ENCODE results near the gene TMEM161A.
"Not testable (repeated sequence)": the region's sequence is repeated elsewhere in the genome, so short reads cannot be mapped to it uniquely, and the experiment has no call there.

The TMEM161A gene

DNA sequence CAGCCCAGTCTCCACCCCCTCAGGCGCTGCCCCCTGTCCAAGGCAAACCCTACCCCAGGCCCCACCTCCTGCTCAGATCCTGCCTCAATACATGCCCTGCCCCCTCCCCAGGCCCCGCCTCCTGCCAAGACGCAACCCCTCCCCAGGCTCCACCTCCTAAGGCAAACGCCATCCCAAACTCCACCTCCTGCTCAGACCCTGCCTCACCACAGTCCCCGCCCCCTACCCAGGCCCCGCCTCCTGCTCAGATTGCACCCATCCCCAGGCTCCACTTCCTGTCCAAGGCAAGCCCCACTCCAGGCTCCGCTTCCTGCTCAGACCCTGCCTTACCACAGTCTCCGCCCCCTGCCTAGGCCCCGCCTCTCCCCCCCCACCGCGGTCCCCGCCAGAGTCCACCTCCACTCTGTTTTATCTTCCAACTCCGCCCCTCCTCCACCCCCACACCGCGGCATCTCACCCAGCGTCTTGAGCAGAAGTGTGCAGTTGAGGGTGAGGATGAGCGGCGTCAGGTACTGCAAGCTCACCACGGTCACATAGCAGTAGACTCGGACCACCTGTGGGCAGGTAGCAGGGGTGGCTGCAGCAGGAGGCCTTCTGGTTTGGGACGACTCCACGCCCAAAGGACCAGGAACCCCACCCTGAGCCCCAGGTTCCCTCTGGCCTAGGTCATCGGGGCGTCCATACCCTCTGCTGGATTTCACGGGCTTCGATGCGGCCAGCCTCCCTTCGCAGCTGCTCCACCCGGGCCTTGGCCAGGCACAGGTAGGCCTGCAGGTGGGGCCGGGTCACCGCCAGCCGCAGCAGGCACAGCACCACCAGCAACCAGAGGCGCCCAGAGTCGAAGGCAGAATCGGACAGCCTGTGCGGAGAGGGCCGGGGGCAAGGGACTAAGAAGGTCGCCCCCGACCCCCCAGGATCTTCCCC is 17.7 kb downstream of the TMEM161A start:
- no peak for DNase-seq

DNA sequence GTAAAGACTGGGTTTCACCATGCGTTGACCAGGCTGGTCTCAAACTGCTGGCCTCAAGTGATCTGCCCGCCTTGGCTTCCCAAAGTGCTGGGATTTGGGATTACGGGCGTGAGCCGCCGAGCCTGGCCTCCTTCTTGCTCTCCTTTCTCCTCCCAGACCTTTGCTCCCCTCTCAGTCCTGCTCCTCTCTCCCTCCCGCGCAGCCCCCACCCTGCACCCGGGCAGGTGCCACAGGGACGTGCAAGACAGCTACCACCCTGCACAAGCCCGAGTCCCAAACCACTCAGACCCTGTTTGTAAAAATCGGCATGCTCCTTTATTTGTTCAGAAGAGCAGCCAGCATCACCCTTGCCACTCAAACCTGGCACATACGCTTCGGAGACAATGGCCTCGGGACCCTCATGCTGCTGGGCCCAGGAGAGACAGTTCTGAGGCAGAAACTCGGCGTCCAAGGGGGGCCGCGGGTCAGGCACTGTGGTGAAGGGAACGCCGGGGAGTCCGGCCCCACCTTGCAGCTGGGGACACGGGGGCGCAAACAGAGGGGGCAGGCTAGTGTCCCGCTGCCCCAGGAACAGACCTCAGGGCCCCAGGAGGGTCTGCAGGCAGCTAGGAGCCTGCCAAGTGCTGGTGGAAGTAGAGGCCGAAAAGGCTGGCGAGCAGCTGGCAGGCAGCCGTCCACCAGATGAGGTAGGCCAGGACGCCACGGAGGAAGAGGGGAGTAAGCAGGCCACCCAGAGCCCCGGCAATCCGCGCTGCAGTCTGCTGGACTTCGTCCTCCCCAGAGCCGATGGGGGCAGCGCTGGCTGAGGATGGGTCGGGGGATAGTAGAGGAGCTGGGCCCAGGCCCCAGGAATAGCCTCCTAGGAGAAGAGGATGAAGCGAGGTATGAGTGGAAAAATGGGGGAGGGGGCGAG is 18.7 kb downstream of the TMEM161A start:
- DNase-seq: no peak

DNA sequence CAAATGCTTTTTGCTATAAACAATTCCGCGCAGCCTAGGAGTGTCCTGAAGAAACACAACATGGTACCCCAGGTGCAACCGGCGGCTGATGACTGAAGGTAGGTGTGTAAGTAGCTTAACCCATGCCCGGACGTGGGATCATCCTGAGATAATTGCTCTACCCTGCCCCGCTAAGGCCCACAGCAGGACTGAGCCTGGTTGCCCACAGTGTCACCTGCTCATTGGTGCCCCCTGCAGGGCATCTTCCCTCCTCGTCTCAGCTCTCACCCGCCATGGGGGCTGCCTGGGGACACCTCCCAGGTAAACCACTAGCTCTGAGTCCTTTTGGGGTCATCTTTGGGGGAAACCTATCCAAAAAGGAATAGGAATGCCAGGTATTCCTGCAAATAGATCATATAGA is 22.3 kb downstream of the TMEM161A start:
- DNase-seq: peak in 1 of 2 donors; percentile 58

DNA sequence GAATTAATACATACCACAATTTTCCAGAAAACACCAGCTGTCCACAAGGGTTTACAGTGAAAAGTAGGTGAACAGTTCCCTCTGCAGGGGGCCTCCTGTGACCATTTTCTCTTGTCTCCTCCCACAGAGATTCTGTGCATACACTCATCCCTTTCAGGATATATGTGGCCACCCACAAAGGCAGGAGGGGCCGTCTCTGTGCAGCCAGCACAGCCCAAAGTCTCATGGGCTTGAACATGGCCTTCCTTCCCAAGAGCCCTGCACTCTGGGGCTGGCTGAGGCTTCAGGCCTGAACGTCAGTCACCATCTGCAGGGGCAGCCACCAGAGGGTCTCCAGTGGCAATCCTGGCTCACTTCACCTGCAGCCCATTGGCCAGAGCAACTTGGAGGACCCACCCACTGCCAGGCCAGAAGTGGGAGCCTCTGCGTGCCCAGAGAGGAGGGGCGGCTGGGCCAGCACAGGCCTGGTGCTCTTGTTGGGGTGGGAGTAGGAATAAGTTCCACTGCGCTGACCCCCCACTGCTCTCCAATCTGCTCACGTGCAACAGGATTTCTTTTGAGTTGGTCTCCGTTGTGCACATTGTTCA is 25.1 kb downstream of the TMEM161A start:
- DNase-seq: no peak

DNA sequence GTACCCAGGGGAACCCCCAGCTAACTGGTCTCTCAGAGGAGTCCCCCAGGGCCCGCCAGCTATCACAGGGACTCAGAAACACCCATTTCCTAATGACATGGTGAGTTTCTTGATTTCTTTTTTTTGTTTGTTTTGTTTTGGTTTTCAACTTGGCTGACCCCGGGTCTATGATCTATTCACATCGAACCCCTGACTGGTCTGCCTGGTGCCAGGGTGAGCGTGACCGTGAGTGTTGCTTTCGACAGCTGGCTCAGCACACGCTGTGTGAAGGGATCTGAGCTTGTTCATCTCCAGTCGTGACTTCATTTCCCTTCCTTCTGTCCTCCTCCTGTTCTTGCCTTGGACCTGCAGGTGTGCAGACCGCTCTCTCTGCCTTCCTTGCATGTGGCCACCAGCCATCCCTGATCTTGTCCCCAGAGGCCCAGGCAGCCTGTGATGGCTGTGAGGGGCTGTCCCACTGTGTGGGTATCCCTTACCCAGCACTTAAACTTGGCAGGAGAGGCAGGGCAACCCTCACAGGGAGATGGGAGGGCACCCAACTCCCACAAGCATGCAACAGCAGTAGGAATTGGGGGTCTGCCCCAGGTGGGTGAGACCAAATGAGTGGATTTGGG is 26.2 kb downstream of the TMEM161A start:
- DNase-seq: no peak

DNA sequence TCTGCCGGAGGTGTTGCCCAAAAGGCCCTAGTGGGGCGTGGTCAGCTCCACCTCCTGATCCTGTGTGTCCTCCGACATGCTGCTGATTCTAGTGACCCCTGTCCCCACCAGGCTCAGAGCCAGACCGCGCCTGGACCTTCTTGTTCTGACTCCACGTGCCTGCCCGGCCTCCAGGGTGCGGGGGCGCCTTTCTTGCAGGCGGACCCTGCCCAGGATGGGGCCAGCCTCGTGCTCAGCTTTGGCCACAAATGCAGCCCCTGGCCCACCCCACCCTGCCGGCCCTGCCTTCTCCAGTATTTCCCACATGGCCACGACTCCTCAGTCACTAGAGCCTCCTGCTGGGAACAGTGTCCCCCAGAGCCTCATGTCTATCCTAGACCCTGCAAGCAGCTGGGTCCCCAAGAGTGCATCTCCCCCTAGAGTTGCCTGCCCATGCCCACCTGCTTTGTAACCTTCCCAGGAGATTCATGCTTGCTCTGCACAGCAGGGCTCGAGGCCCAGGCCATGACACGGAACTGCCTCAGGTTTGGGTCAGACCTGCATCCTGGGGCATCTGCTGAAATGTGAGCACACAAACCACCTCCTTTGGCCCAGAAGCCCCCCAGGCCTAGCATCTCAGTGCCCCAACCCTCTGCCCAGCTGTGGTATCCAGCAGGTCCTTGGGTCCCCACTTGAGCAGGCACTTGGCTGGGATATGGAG is 27.0 kb downstream of the TMEM161A start:
- no peak for DNase-seq

DNA sequence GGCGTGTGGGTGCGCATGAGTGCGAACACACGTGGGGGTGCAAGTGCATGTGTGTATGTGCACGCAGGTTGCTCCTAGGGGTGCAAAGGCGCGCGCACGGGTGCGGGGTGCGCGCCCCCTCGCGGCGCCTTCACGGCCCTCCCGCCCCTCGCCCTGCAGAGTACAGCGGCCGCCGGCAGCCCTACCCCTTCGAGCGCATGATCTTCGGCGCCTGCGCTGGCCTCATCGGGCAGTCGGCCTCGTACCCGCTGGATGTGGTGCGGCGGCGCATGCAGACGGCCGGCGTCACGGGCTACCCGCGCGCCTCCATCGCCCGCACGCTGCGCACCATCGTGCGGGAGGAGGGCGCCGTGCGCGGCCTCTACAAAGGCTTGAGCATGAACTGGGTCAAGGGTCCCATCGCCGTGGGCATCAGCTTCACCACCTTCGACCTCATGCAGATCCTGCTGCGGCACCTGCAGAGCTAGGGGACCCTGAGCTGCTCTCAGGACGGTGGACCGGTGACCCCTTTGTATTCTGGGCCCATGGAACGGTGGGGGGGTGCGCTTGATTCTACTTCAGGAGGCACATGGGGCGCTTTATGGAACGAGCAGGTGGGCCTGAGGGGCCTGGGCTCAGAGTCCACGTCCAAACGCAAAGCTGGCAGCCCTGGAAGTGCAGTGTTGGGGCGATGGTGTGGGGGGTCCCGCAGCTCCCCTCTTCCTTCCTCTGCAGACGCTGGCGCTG is 27.7 kb downstream of the TMEM161A start:
- DNase-seq: no peak

DNA sequence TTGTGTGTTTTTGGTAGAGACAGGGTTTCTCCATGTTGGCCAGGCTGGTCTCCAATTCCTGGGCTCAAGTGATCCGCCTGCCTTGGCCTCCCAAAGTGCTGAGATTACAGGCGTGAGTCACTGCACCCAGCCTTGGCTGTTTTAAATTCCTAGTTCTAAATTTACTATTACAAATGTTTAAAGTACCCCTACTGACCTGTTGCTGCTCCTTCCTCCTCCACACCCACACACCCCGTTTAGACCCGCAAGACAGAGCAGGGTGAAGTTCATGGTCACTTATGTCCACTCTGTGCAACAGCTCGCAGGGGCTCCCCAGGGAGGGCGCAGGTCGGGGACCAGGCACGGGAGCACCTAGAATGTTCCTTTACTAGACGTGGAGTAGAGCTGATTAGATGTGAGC is 28.7 kb downstream of the TMEM161A start:
- no peak for DNase-seq

DNA sequence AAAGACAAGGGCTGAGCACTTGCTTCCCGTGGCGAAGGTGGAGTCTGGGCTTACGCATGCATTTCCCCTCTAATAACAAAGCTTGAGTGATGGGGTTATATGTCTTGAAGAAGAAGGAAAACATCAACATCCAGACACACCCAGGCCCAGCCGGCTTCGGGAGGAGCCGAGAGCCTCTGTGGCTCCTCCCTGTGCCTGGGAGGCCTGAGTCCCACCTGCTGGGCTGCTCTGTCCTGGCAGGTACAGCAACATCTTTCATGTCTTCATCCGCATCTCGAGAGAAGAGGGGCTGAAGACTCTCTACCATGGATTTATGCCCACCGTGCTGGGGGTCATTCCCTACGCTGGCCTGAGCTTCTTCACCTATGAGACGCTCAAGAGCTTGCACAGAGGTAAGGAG is 30.6 kb downstream of the TMEM161A start:
- no peak for DNase-seq

DNA sequence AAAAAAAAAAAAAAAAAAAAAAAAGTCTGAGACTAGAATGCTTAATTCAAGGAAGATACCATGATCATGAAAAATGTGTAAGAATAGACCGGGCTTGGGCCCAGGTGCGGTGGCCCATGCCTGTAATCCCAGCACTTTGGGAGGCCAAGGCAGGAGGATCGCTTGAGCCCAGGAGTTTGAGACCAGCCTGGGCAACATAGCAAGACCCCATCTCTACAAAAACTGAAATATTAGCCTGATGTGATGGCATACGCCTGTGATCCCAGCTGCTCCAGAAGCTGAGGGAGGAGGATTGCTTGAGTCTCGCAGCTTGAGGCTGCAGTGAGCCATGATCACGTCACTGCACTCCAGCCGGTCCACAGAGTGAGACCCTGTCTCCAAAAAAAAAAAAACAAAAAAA is 31.3 kb downstream of the TMEM161A start:
- DNase-seq: not testable (repeated sequence)

DNA sequence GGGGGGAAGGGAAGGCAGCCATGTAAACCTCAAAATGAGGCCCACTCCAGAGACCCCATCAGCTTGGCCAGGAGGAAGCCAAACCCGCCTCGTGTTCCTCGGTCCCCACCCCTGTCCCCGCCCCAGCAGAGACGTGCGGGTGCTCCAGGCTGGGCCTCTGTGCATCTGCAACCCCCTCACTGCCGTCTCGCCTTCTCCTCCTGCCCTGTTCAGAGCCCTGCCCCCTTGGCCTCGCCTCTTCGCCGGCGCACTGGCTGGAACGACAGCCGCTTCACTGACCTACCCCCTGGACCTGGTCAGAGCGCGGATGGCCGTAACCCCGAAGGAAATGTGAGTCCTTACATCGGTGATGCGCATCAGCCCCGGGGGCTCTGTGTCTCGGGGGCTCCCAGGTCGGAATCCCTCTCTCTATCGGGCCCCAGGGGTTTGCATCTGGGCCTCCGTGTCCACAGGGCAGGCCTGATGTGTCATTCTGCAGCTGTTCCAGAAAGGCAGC is 32.2 kb downstream of the TMEM161A start:
- no peak for DNase-seq

DNA sequence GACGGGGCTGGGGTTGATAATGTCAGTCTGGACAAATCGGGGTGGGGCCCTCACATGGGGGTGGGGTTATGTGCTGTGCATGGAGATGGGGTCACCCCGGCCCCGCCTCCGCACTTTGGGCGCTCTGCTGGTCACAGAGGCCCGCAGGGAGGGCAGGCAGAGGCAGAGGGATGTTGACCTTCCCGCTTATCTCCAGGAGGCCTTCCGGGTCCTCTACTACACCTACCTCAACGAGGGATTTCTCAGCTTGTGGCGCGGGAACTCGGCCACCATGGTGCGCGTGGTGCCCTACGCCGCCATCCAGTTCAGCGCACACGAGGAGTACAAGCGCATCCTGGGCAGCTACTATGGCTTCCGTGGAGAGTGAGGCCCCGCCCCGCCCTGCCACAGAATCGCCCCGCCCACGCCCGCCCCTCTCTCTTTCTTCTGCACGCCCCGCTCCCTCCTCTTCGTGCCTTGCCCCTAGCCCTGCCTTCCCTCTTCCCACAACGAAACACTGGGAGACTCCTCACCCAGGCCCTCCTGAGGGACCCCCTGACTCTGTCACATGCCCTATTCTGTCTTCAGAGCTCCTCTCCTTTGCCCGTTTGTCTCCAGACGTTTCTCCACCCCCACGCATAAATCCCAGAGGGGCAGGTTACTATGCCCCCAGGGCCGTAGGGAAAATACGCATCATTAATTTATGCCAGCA is 32.8 kb downstream of the TMEM161A start:
- DNase-seq: no peak

DNA sequence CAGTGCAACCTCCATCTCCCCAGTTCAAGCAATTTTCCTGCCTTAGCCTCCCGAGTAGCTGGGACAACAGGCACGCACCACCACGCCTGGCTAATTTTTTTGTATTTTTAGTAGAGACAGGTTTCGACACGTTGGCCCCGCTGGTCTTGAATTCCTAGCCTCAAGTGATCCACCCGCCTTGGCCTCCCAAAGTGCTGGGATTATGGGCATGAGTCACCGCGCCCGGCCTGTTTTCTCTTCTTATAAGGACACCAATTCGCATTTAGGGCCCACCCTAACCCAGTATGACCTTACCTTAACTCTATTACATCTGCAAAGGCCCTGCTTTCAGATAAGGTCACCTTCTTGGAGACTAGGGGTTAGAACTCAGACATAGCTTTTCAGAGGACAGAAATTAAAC is 35.1 kb downstream of the TMEM161A start:
- no peak for DNase-seq

DNA sequence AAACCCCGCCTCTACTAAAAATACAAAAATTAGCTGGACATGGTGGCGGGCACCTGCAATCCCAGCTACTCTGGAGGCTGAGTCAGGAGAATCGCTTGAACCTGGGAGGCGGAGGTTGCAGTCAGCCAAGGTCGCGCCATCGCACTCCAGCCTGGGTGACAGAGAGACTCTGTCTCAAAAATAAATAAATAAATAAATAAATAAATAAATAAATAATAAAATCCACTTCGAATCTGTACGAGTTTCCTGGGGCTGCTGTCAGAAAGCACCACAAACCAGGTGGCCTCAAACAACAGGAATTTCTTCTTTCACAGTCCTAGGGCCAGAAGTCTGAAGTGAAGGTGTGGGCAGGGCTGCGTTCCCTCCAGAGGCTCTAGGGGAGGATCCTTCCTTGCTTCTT is 35.7 kb downstream of the TMEM161A start:
- DNase-seq: not testable (repeated sequence)

DNA sequence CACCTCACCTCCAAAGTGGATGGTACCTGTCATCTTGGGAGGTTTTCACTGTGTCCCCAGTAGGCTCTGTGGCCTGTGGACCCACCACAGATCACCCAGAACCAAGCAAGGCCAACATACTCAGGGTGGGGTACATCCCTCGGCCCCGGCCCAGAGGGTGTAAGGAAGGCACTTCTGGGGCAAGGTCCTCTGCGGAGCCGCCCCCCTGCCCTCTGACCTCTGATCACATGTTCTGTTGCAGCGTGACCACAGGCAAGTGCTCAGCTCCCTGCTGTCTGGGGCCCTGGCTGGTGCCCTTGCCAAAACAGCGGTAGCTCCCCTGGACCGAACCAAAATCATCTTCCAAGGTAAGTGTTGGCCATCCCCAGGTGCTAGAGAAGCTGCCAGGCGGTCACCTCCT is 36.7 kb downstream of the TMEM161A start:
- DNase-seq: no peak

DNA sequence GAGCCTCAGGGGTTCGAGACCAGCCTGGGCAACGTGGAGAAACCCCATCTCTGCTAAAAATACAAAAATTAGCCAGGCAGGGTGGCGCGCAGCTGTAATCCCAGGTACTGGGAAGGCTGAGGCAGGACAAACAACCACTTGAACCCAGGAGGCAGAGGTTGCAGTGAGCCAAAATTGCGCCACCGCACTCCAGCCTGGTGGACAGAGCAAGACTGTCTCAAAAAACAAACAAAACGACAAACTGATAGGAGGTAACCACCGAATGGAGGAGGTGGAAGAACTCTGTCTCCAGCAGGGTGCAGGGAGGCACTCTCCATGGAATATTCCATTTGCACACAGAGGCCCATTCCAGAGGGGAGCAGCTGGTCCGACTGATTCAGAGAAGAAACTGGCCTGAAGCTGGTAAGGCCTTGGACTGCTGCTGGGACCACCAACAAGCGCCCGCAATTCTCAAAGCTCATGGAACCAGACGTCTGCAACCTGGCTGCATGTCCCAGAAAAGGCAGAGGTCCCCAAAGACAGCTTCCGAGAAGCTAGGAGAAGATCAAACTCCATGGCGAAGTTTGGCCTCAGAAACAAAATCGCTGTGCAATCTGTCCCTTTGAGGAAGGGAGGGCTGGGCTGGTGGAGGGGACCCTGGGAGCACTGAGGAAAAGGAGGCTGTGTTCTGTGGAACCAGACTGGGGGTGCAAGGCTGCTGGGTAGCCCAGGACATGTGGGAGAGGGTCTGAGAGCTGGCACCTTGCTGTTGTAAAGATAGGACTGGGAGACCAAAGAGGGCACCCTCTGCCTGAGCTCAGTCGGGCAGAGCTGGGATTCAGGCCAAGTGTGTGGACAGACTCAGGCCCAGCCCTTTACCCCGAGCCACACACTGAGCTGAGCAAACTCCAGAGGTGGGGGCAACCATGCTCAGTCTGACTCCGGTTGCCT is 39.3 kb downstream of the TMEM161A start:
- no peak for DNase-seq

DNA sequence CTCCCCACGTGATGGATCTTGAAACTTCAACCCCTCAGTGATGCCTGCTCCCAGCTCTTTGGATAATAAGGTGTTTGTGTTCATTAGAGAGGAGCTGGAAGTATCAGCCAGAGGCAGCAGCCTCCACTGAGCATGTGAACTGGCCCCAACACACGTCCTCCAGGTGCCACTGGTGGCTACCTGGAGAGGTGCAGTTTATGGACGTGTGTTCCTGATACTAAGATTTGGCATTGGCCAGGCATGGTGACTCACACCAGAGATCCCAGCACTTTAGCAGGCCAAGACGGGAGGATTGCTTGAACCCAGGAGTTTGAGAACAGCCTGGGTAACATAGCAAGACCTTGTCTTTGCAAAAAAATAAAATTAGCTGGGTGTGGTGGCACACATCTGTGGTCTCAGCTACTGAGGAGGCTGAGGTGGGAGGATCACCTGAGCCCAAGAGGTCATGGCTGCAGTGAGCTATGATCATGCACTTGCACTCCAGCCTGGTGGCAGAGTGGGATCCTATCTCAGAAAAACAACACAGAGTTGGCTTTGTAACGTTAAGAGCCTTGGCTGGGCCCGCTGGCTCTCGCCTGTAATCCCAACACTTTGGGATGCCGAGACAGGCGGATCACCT is 40.1 kb downstream of the TMEM161A start:
- DNase-seq: no peak

DNA sequence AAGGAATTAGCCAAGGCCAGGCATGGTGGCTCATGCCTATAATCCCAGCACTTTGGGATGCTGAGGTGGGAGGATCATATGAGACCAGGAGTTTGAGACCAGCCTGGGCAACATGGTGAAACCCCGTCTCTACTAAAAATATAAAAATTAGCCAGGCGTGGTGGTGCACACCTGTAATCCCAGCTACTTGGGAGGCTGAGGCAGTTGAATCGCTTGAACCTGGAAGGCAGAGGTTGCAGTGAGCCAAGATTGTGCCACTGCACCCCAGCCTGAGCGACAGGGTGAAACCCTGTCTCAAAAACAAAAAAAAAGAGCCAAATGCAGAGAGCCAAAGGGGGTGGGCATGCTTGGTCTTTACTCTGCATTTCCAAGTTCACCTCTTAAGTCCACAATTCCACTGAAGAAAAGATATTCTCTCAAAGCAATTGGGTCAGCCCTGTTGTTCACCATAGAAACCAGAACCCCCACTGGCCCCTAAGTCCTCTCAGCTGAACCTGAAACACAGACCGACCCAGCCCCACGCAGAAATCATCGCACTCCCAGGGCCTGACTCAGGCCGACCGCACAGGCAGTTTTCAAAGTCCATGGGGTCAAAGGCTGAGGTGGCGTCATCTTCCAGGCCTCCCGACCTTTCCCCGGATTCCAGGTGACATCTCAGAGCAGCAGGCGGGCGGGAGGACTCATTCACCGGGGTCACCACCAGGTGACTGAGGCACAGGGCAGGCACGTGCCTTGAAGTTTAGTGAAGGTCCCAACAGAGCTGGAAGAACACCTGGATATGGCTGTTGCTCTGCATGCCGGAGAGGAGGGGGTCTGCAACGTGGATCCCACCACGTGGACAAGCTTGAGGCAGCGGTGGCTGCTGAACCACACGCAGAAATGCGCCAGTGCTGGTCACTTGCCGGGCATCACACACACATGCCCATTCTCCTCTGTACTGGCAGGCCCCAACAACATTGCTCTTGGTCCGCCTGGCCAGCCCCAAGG is 41.3 kb downstream of the TMEM161A start:
- DNase-seq: no peak
